HEK293 (cell line): ENCODE results near the gene CTNNBL1.

Experiments
- RBAK ChIP-seq: fragments of 450-650 bp; formaldehyde crosslinking; IDR thresholded peaks from 2 replicates; pipeline ENCODE4 v1.5.1; 2016; ENCODE audit warnings: missing biosample characterization, missing genetic modification characterization
- TCF7L2 ChIP-seq: IDR thresholded peaks from 2 replicates; pipeline ENCODE4 v1.6.1; 2011; ENCODE audit warnings: low read depth, mild to moderate bottlenecking, inconsistent platforms, low read length, moderate library complexity, borderline replicate concordance
- ZBTB48 ChIP-seq: fragments of 450-650 bp; formaldehyde crosslinking; IDR thresholded peaks from 2 replicates; pipeline ENCODE4 v1.5.1; 2016; ENCODE audit warnings: missing biosample characterization, missing genetic modification characterization
- ZEB2 ChIP-seq: fragments of 450-650 bp; formaldehyde crosslinking; IDR thresholded peaks from 2 replicates; pipeline ENCODE4 v1.5.1; 2016; ENCODE audit warnings: missing biosample characterization, missing genetic modification characterization
- ZNF274 ChIP-seq, 2 experiments: fragments of 200-500 bp in 1 of 2; fragments of 450-650 bp in 1 of 2; sonication (Bioruptor generic) in 1 of 2; formaldehyde crosslinking in 1 of 2; IDR thresholded peaks; 2 replicates each; pipeline versions ENCODE4 v1.5.1 to v1.6.1; 2014 to 2016; ENCODE audit warnings: borderline replicate concordance in 1 of 2, inconsistent platforms in 1 of 2, low read length in 1 of 2, missing biosample characterization in 1 of 2, missing genetic modification characterization in 1 of 2
- ZNF311 ChIP-seq: fragments of 450-650 bp; formaldehyde crosslinking; IDR thresholded peaks from 2 replicates; pipeline ENCODE4 v1.5.1; 2017; ENCODE audit warnings: missing biosample characterization, missing genetic modification characterization, borderline replicate concordance
- ZNF433 ChIP-seq: fragments of 450-650 bp; formaldehyde crosslinking; IDR thresholded peaks from 2 replicates; pipeline ENCODE4 v1.5.1; 2016; ENCODE audit warnings: missing biosample characterization, missing genetic modification characterization, low read depth
- ZNF555 ChIP-seq: fragments of 450-650 bp; formaldehyde crosslinking; conservative IDR thresholded peaks from 2 replicates; pipeline ENCODE4 v1.5.1; 2017; ENCODE audit warnings: missing biosample characterization, mild to moderate bottlenecking, missing genetic modification characterization, inconsistent platforms
- ZNF623 ChIP-seq: fragments of 450-650 bp; formaldehyde crosslinking; IDR thresholded peaks from 2 replicates; pipeline ENCODE4 v1.5.1; 2016; ENCODE audit warnings: missing biosample characterization, missing genetic modification characterization
- ZNF670 ChIP-seq: fragments of 450-650 bp; formaldehyde crosslinking; IDR thresholded peaks from 2 replicates; pipeline ENCODE4 v1.5.1; 2016; ENCODE audit warnings: missing biosample characterization, missing genetic modification characterization, low read depth
- TF ChIP-seq, protein P1 (sequence below): fragments of 450-650 bp; formaldehyde crosslinking; IDR thresholded peaks from 2 replicates; pipeline ENCODE4 v1.5.1; 2016; ENCODE audit warnings: missing biosample characterization, missing genetic modification characterization
- TF ChIP-seq, protein P2 (sequence below): fragments of 450-650 bp; formaldehyde crosslinking; IDR thresholded peaks from 2 replicates; pipeline ENCODE4 v1.5.1; 2016; ENCODE audit warnings: missing biosample characterization, missing genetic modification characterization
- TF ChIP-seq, protein P3 (sequence below): fragments of 450-650 bp; formaldehyde crosslinking; IDR thresholded peaks from 2 replicates; pipeline ENCODE4 v1.5.1; 2016; ENCODE audit warnings: missing biosample characterization, missing genetic modification characterization

DNA sequence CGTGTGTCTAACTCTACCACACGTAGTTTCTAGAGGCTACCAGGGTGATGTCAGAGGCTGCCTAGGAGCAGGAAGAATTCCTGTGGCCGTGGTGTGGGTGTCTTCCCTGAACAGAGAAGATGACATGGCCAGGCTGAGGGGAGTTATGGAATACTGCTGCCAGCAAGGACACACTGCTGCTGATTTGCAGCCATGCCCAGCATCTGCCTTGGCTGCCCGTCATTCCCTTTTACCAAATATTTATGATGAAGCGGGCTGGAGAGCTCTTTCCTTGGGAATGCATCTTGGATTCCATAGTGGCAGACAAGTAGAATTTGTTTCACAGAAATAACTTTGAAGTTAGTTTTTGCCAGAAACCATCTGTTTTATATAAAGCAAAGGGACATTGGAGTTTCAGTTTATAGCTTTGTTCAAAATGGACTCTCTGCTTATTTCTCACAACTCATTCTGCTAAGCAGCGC, 128.3 kb downstream of the CTNNBL1 start:
- TF ChIP-seq, protein P1, sequence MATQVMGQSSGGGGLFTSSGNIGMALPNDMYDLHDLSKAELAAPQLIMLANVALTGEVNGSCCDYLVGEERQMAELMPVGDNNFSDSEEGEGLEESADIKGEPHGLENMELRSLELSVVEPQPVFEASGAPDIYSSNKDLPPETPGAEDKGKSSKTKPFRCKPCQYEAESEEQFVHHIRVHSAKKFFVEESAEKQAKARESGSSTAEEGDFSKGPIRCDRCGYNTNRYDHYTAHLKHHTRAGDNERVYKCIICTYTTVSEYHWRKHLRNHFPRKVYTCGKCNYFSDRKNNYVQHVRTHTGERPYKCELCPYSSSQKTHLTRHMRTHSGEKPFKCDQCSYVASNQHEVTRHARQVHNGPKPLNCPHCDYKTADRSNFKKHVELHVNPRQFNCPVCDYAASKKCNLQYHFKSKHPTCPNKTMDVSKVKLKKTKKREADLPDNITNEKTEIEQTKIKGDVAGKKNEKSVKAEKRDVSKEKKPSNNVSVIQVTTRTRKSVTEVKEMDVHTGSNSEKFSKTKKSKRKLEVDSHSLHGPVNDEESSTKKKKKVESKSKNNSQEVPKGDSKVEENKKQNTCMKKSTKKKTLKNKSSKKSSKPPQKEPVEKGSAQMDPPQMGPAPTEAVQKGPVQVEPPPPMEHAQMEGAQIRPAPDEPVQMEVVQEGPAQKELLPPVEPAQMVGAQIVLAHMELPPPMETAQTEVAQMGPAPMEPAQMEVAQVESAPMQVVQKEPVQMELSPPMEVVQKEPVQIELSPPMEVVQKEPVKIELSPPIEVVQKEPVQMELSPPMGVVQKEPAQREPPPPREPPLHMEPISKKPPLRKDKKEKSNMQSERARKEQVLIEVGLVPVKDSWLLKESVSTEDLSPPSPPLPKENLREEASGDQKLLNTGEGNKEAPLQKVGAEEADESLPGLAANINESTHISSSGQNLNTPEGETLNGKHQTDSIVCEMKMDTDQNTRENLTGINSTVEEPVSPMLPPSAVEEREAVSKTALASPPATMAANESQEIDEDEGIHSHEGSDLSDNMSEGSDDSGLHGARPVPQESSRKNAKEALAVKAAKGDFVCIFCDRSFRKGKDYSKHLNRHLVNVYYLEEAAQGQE (tag by site-specific recombination), result no peak
- TF ChIP-seq, protein P2, sequence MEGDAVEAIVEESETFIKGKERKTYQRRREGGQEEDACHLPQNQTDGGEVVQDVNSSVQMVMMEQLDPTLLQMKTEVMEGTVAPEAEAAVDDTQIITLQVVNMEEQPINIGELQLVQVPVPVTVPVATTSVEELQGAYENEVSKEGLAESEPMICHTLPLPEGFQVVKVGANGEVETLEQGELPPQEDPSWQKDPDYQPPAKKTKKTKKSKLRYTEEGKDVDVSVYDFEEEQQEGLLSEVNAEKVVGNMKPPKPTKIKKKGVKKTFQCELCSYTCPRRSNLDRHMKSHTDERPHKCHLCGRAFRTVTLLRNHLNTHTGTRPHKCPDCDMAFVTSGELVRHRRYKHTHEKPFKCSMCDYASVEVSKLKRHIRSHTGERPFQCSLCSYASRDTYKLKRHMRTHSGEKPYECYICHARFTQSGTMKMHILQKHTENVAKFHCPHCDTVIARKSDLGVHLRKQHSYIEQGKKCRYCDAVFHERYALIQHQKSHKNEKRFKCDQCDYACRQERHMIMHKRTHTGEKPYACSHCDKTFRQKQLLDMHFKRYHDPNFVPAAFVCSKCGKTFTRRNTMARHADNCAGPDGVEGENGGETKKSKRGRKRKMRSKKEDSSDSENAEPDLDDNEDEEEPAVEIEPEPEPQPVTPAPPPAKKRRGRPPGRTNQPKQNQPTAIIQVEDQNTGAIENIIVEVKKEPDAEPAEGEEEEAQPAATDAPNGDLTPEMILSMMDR (tag by site-specific recombination), result no peak
- TF ChIP-seq ZNF555 (no peak), TCF7L2 (no peak), ZBTB48 (tag by site-specific recombination) (no peak), ZNF274 (IDR thresholded peaks at IDR 0.05; ENCODE audit: low read length) (no peak), ZNF274 (tag by site-specific recombination; IDR thresholded peaks at IDR 0.05; ENCODE audit: borderline replicate concordance) (no peak), RBAK (tag by site-specific recombination) (no peak), ZNF433 (no peak), ZEB2 (tag by site-specific recombination) (no peak), ZNF311 (no peak), ZNF670 (tag by site-specific recombination) (no peak), ZNF623 (tag by site-specific recombination) (no peak)
- TF ChIP-seq, protein P3, sequence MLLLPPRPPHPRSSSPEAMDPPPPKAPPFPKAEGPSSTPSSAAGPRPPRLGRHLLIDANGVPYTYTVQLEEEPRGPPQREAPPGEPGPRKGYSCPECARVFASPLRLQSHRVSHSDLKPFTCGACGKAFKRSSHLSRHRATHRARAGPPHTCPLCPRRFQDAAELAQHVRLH (tag by site-specific recombination), result no peak
